Neural progenitor cell (in vitro differentiated cells): ENCODE data around the gene SP140L. TPM values are rescaled to one million over a fixed set of nuclear protein-coding genes. Genes with fewer than 3 reads are reported as not detected.

Source experiments
- DNase-seq: peaks from one replicate; pipeline ENCODE4 v3.0.0-alpha.2; 2016; ENCODE audit warnings: low spot score
- H2AFZ ChIP-seq: fragments of 200-600 bp; sonication (generic); replicated peaks from 2 replicates; pipeline ENCODE4 v1.6.1; 2016; ENCODE audit warnings: antibody characterized with exemption
- H3F3A ChIP-seq: fragments of 200-600 bp; sonication (generic); 2 replicates; pipeline ENCODE4 v1.6.1; 2016; ENCODE audit warnings: antibody characterized with exemption, low read depth
- H3K27ac ChIP-seq: fragments of 200-600 bp; sonication (generic); 2 replicates; pipeline ENCODE4 v1.5.1; 2016; ENCODE audit warnings: mild to moderate bottlenecking
- H3K27me3 ChIP-seq: fragments of 200-600 bp; sonication (generic); 2 replicates; pipeline ENCODE4 v1.6.1; 2016; ENCODE audit warnings: mild to moderate bottlenecking, moderate library complexity
- H3K36me3 ChIP-seq: fragments of 200-600 bp; sonication (generic); 2 replicates; pipeline ENCODE4 v1.5.1; 2016
- H3K4me1 ChIP-seq: fragments of 200-600 bp; sonication (generic); 2 replicates; pipeline ENCODE4 v1.6.1; 2016; ENCODE audit warnings: mixed run types
- H3K4me2 ChIP-seq: fragments of 200-600 bp; sonication (generic); 2 replicates; pipeline ENCODE4 v1.6.1; 2016
- H3K4me3 ChIP-seq: fragments of 200-600 bp; sonication (generic); 2 replicates; pipeline ENCODE4 v1.5.1; 2016
- H3K79me2 ChIP-seq: fragments of 200-600 bp; sonication (generic); 2 replicates; pipeline ENCODE4 v1.6.1; 2016; ENCODE audit warnings: low read depth
- H3K9ac ChIP-seq: fragments of 200-600 bp; sonication (generic); 2 replicates; pipeline ENCODE4 v1.6.1; 2016
- H3K9me3 ChIP-seq: fragments of 200-600 bp; sonication (generic); 2 replicates; pipeline ENCODE4 v1.5.1; 2016; ENCODE audit warnings: low read depth
- H4K20me1 ChIP-seq: fragments of 200-600 bp; sonication (generic); 2 replicates; pipeline ENCODE4 v1.6.1; 2016; ENCODE audit warnings: low read depth
- H3K27ac Mint-ChIP-seq: 3 replicates; pipeline ENCODE4 v1.8.0; 2021; ENCODE audit warnings: mixed read lengths
- H3K27me3 Mint-ChIP-seq: 2 replicates; pipeline ENCODE4 v1.8.0; 2022; ENCODE audit warnings: low read depth, mild to moderate bottlenecking, inconsistent platforms, moderate library complexity, mixed read lengths; ENCODE audit not compliant: insufficient read depth
- H3K36me3 Mint-ChIP-seq: 3 replicates; pipeline ENCODE4 v1.8.0; 2021; ENCODE audit warnings: mixed read lengths
- H3K4me1 Mint-ChIP-seq: 3 replicates; pipeline ENCODE4 v1.8.0; 2021; ENCODE audit warnings: mixed read lengths
- H3K4me3 Mint-ChIP-seq: 3 replicates; pipeline ENCODE4 v1.8.0; 2021; ENCODE audit warnings: mild to moderate bottlenecking, moderate library complexity, mixed read lengths
- H3K9me3 Mint-ChIP-seq: 3 replicates; pipeline ENCODE4 v1.8.0; 2020; ENCODE audit warnings: mixed read lengths
- CTCF ChIP-seq: fragments of 200-600 bp; sonication (generic); IDR thresholded peaks from 2 replicates; pipeline ENCODE4 v1.5.1; 2017; ENCODE audit warnings: antibody characterized with exemption, mild to moderate bottlenecking
- EZH2 ChIP-seq: fragments of 200-600 bp; sonication (generic); IDR thresholded peaks from 2 replicates; pipeline ENCODE4 v1.6.1; 2017; ENCODE audit warnings: antibody characterized with exemption, mild to moderate bottlenecking, moderate library complexity
- EZH2phosphoT487 ChIP-seq: fragments of 200-600 bp; sonication (generic); IDR thresholded peaks from 2 replicates; pipeline ENCODE4 v1.6.1; 2017; ENCODE audit warnings: antibody characterized with exemption
- total RNA-seq: library from RNA; depleted of rRNA; stranded (reverse); fragments of >200 nt; gene quantifications from 2 replicates; pipeline ENCODE4 v1.2.3, GENCODE V29; 2015; ENCODE audit warnings: low replicate concordance

Gene SP140L
- total RNA-seq, 1 donor from 2014 or later: 2.0 TPM

GRCh38 chr2:230318190-230319121 lies 8.5 kb upstream of the SP140L start:
- Histone ChIP-seq H3K4me2 (no peak overlapping the region), H3K4me1 (no peaks in the 10 kb centered on the region), H3K27me3 (no peaks in the 10 kb centered on the region), H3F3A (no peaks in the 10 kb centered on the region), H3K79me2 (no peaks in the 10 kb centered on the region), H3K27ac (no peak overlapping the region), H3K9ac (no peak overlapping the region), H3K4me3 (no peak overlapping the region), H2AFZ (no peak overlapping the region), H3K9me3 (no peaks in the 10 kb centered on the region), H4K20me1 (no peaks in the 10 kb centered on the region), H3K36me3 (no peaks in the 10 kb centered on the region)
- no peak for DNase-seq
- Mint-ChIP-seq H3K27ac (no peak overlapping the region), H3K9me3 (peaks cover 13% of the 10 kb centered on the region), H3K4me3 (no peak overlapping the region), H3K4me1 (no peaks in the 10 kb centered on the region), H3K27me3 (no peaks in the 10 kb centered on the region), H3K36me3 (no peaks in the 10 kb centered on the region)
- TF ChIP-seq CTCF (no peak), EZH2 (no peak), EZH2phosphoT487 (no peak)

GRCh38 chr2:230319211-230319862 lies 7.7 kb upstream of the SP140L start:
- peaks cover 13% of the 10 kb centered on the region for H3K9me3 Mint-ChIP-seq
- H3K27me3 Mint-ChIP-seq: no peaks in the 10 kb centered on the region

GRCh38 chr2:230321031-230321430 lies 6.0 kb upstream of the SP140L start:
- Mint-ChIP-seq H3K27me3 (peaks cover 2% of the 10 kb centered on the region), H3K36me3 (no peaks in the 10 kb centered on the region), H3K27ac (no peak overlapping the region), H3K4me3 (no peak overlapping the region), H3K4me1 (no peaks in the 10 kb centered on the region), H3K9me3 (peaks cover 13% of the 10 kb centered on the region)
- DNase-seq: no peak
- H3K4me3 ChIP-seq: no peak overlapping the region
- no peak overlapping the region for H2AFZ ChIP-seq
- H3K27ac ChIP-seq: no peak overlapping the region
- H3K27me3 ChIP-seq: no peaks in the 10 kb centered on the region
- H3K9ac ChIP-seq: no peak overlapping the region
- no peaks in the 10 kb centered on the region for H3K79me2 ChIP-seq
- no peaks in the 10 kb centered on the region for H3K4me1 ChIP-seq
- H3K9me3 ChIP-seq: no peaks in the 10 kb centered on the region
- H3K4me2 ChIP-seq: no peak overlapping the region
- TF ChIP-seq EZH2phosphoT487: no peak
- TF ChIP-seq EZH2: no peak
- TF ChIP-seq CTCF: no peak
- no peaks in the 10 kb centered on the region for H4K20me1 ChIP-seq
- H3K36me3 ChIP-seq: no peaks in the 10 kb centered on the region
- no peaks in the 10 kb centered on the region for H3F3A ChIP-seq

More at GRCh38 chr2:230319211-230319862, 7.7 kb upstream of the SP140L start:
- no peaks in the 10 kb centered on the region for H3K36me3 Mint-ChIP-seq
- no peak overlapping the region for H2AFZ ChIP-seq
- H3K27ac ChIP-seq: no peak overlapping the region
- no peak overlapping the region for H3K27ac Mint-ChIP-seq
- no peaks in the 10 kb centered on the region for H3K27me3 ChIP-seq
- H3K4me1 ChIP-seq: no peaks in the 10 kb centered on the region
- H3F3A ChIP-seq: no peaks in the 10 kb centered on the region
- no peaks in the 10 kb centered on the region for H3K4me1 Mint-ChIP-seq
- no peak overlapping the region for H3K4me2 ChIP-seq
- H3K36me3 ChIP-seq: no peaks in the 10 kb centered on the region
- H3K4me3 ChIP-seq: no peak overlapping the region
- DNase-seq: no peak
- H3K9ac ChIP-seq: no peak overlapping the region
- no peaks in the 10 kb centered on the region for H3K79me2 ChIP-seq
- no peaks in the 10 kb centered on the region for H4K20me1 ChIP-seq
- TF ChIP-seq CTCF (no peak), EZH2 (no peak), EZH2phosphoT487 (no peak)
- no peak overlapping the region for H3K4me3 Mint-ChIP-seq
- H3K9me3 ChIP-seq: no peaks in the 10 kb centered on the region
